Measurements from ENCODE around the gene MAP3K14.
A peak's percentile ranks its signal among the peaks of the same experiment; 100 is the strongest.
"Not testable (repeated sequence)": the region's sequence is repeated elsewhere in the genome, so short reads cannot be mapped to it uniquely, and the experiment has no call there.

The MAP3K14 gene

GRCh38 chr17:45316434-45317110, at the start of gene MAP3K14:
TSS of gene MAP3K14 (minus strand) at chr17:45317020. CDS start at chr17:45290745, 26,275 bp downstream.
- DNase-seq (ENCODE audit: low read depth in 2 of 2) = peak in 1 of 2 experiments; percentile 33

GRCh38 chr17:45366049-45366448, 49.2 kb upstream of the MAP3K14 start:
- DNase-seq (ENCODE audit: low read depth in 2 of 2) = no peak

- no peak for DNase-seq (ENCODE audit: low read depth in 2 of 2)
These were observed 47.9 kb upstream of the MAP3K14 start for GRCh38 chr17:45364531-45365390.

- no peak for DNase-seq (ENCODE audit: low read depth in 2 of 2)
These were observed 46.7 kb upstream of the MAP3K14 start for GRCh38 chr17:45363498-45363897.

GRCh38 chr17:45361976-45362375, 45.2 kb upstream of the MAP3K14 start:
- no peak for DNase-seq (ENCODE audit: low read depth in 2 of 2)

- no peak for DNase-seq (ENCODE audit: low read depth in 2 of 2)
These were observed 44.6 kb upstream of the MAP3K14 start for GRCh38 chr17:45361451-45361850.

- DNase-seq (ENCODE audit: low read depth in 2 of 2) = no peak
These were observed 40.7 kb upstream of the MAP3K14 start for GRCh38 chr17:45357364-45357997.

- DNase-seq (ENCODE audit: low read depth in 2 of 2) = no peak
These were observed 38.3 kb upstream of the MAP3K14 start for GRCh38 chr17:45355087-45355486.

- peak in 1 of 2 experiments; percentile 36 for DNase-seq (ENCODE audit: low read depth in 2 of 2)
These were observed 36.2 kb upstream of the MAP3K14 start for GRCh38 chr17:45353043-45353442.

- no peak for DNase-seq (ENCODE audit: low read depth in 2 of 2)
These were observed 35.0 kb upstream of the MAP3K14 start for GRCh38 chr17:45351831-45352230.

- no peak for DNase-seq (ENCODE audit: low read depth in 2 of 2)
These were observed 30.6 kb upstream of the MAP3K14 start for GRCh38 chr17:45347444-45347843.

- no peak for DNase-seq (ENCODE audit: low read depth in 2 of 2)
These were observed 29.6 kb upstream of the MAP3K14 start for GRCh38 chr17:45346216-45347015.

GRCh38 chr17:45345554-45346215, 28.9 kb upstream of the MAP3K14 start:
- DNase-seq (ENCODE audit: low read depth in 2 of 2) = no peak

- DNase-seq (ENCODE audit: low read depth in 2 of 2) = no peak
These were observed 28.4 kb upstream of the MAP3K14 start for GRCh38 chr17:45345246-45345553.

GRCh38 chr17:45343967-45344664, 27.3 kb upstream of the MAP3K14 start:
- DNase-seq (ENCODE audit: low read depth in 2 of 2) = not testable (repeated sequence)

GRCh38 chr17:45342871-45343526, 26.2 kb upstream of the MAP3K14 start:
- DNase-seq (ENCODE audit: low read depth in 2 of 2) = no peak

- DNase-seq (ENCODE audit: low read depth in 2 of 2) = no peak
These were observed 25.5 kb upstream of the MAP3K14 start for GRCh38 chr17:45342306-45342705.

GRCh38 chr17:45341533-45342158, 24.8 kb upstream of the MAP3K14 start:
- DNase-seq (ENCODE audit: low read depth in 2 of 2) = no peak
